ENCODE results near the gene LRFN2. TPM values are rescaled to one million over a fixed set of nuclear protein-coding genes. Genes with fewer than 3 reads are reported as not detected.

LRFN2 gene
- polyA plus RNA-seq, 2 donors, result 0.26 to 0.28 TPM

- H3K27ac ChIP-seq (ENCODE audit: low read depth in 2 of 2, low read length in 1 of 2), result no peak overlapping the region
- WGBS, 2 donors, result 80 to 81% methylated on average over 4 of the region's 4 CpGs
Measured at GRCh38 chr6:40510442-40510841, 76.7 kb downstream of the LRFN2 start.

GRCh38 chr6:40509716-40510260, 77.4 kb downstream of the LRFN2 start:
- Histone ChIP-seq H3K9me3 (ENCODE audit: control insufficient read depth in 2 of 2, insufficient read depth in 1 of 2, low read depth in 1 of 2, low read length in 1 of 2) (no peaks in the 10 kb centered on the region), H3K36me3 (ENCODE audit: control insufficient read depth in 2 of 2, insufficient read depth in 2 of 2, low read length in 1 of 2) (no peaks in the 10 kb centered on the region), H3K4me1 (ENCODE audit: control insufficient read depth in 2 of 2, insufficient read depth in 2 of 2, low read length in 1 of 2) (no peaks in the 10 kb centered on the region), H3K27me3 (ENCODE audit: control insufficient read depth in 1 of 2, insufficient read depth in 2 of 2, low read length in 2 of 2) (no peaks in the 10 kb centered on the region), H3K4me3 (ENCODE audit: low read depth in 1 of 2, low read length in 2 of 2) (no peak overlapping the region), H3K27ac (ENCODE audit: low read depth in 2 of 2, low read length in 1 of 2) (no peak overlapping the region)
- 87 to 88% methylated on average over 11 of the region's 11 CpGs for WGBS, 2 donors

More at GRCh38 chr6:40510442-40510841, 76.7 kb downstream of the LRFN2 start:
- Histone ChIP-seq H3K4me1 (ENCODE audit: control insufficient read depth in 2 of 2, insufficient read depth in 2 of 2, low read length in 1 of 2) (no peaks in the 10 kb centered on the region), H3K36me3 (ENCODE audit: control insufficient read depth in 2 of 2, insufficient read depth in 2 of 2, low read length in 1 of 2) (no peaks in the 10 kb centered on the region), H3K27me3 (ENCODE audit: control insufficient read depth in 1 of 2, insufficient read depth in 2 of 2, low read length in 2 of 2) (no peaks in the 10 kb centered on the region), H3K9me3 (ENCODE audit: control insufficient read depth in 2 of 2, insufficient read depth in 1 of 2, low read depth in 1 of 2, low read length in 1 of 2) (no peaks in the 10 kb centered on the region), H3K4me3 (ENCODE audit: low read depth in 1 of 2, low read length in 2 of 2) (no peak overlapping the region)

- H3K36me3 ChIP-seq (ENCODE audit: control insufficient read depth in 2 of 2, insufficient read depth in 2 of 2, low read length in 1 of 2), result no peaks in the 10 kb centered on the region
- no peak overlapping the region for H3K4me3 ChIP-seq (ENCODE audit: low read depth in 1 of 2, low read length in 2 of 2)
- no peaks in the 10 kb centered on the region for H3K9me3 ChIP-seq (ENCODE audit: control insufficient read depth in 2 of 2, insufficient read depth in 1 of 2, low read depth in 1 of 2, low read length in 1 of 2)
- 74 to 75% methylated on average over 1 of the region's 1 CpG for WGBS, 2 donors
- H3K27me3 ChIP-seq (ENCODE audit: control insufficient read depth in 1 of 2, insufficient read depth in 2 of 2, low read length in 2 of 2), result no peaks in the 10 kb centered on the region
- no peaks in the 10 kb centered on the region for H3K4me1 ChIP-seq (ENCODE audit: control insufficient read depth in 2 of 2, insufficient read depth in 2 of 2, low read length in 1 of 2)
- no peak overlapping the region for H3K27ac ChIP-seq (ENCODE audit: low read depth in 2 of 2, low read length in 1 of 2)
Measured at GRCh38 chr6:40509086-40509485, 78.1 kb downstream of the LRFN2 start.

GRCh38 chr6:40506954-40507353, 80.2 kb downstream of the LRFN2 start:
- no peak overlapping the region for H3K4me3 ChIP-seq (ENCODE audit: low read depth in 1 of 2, low read length in 2 of 2)
- H3K27ac ChIP-seq (ENCODE audit: low read depth in 2 of 2, low read length in 1 of 2), result no peak overlapping the region
- no peaks in the 10 kb centered on the region for H3K9me3 ChIP-seq (ENCODE audit: control insufficient read depth in 2 of 2, insufficient read depth in 1 of 2, low read depth in 1 of 2, low read length in 1 of 2)
- no peaks in the 10 kb centered on the region for H3K36me3 ChIP-seq (ENCODE audit: control insufficient read depth in 2 of 2, insufficient read depth in 2 of 2, low read length in 1 of 2)
- WGBS, 2 donors, result 48 to 57% methylated on average over 9 of the region's 9 CpGs
- H3K4me1 ChIP-seq (ENCODE audit: control insufficient read depth in 2 of 2, insufficient read depth in 2 of 2, low read length in 1 of 2), result no peaks in the 10 kb centered on the region
- H3K27me3 ChIP-seq (ENCODE audit: control insufficient read depth in 1 of 2, insufficient read depth in 2 of 2, low read length in 2 of 2), result no peaks in the 10 kb centered on the region

GRCh38 chr6:40505191-40505810, 81.9 kb downstream of the LRFN2 start:
- 89 to 92% methylated on average over 12 of the region's 12 CpGs for WGBS, 2 donors
- H3K27me3 ChIP-seq (ENCODE audit: control insufficient read depth in 1 of 2, insufficient read depth in 2 of 2, low read length in 2 of 2), result no peaks in the 10 kb centered on the region
- H3K4me1 ChIP-seq (ENCODE audit: control insufficient read depth in 2 of 2, insufficient read depth in 2 of 2, low read length in 1 of 2), result no peaks in the 10 kb centered on the region
- H3K36me3 ChIP-seq (ENCODE audit: control insufficient read depth in 2 of 2, insufficient read depth in 2 of 2, low read length in 1 of 2), result no peaks in the 10 kb centered on the region
- no peaks in the 10 kb centered on the region for H3K9me3 ChIP-seq (ENCODE audit: control insufficient read depth in 2 of 2, insufficient read depth in 1 of 2, low read depth in 1 of 2, low read length in 1 of 2)
- H3K27ac ChIP-seq (ENCODE audit: low read depth in 2 of 2, low read length in 1 of 2), result no peak overlapping the region
- no peak overlapping the region for H3K4me3 ChIP-seq (ENCODE audit: low read depth in 1 of 2, low read length in 2 of 2)

- 69 to 72% methylated on average over 3 of the region's 3 CpGs for WGBS, 2 donors
- no peaks in the 10 kb centered on the region for H3K36me3 ChIP-seq (ENCODE audit: control insufficient read depth in 2 of 2, insufficient read depth in 2 of 2, low read length in 1 of 2)
- H3K4me3 ChIP-seq (ENCODE audit: low read depth in 1 of 2, low read length in 2 of 2), result no peak overlapping the region
- H3K27me3 ChIP-seq (ENCODE audit: control insufficient read depth in 1 of 2, insufficient read depth in 2 of 2, low read length in 2 of 2), result no peaks in the 10 kb centered on the region
- no peaks in the 10 kb centered on the region for H3K4me1 ChIP-seq (ENCODE audit: control insufficient read depth in 2 of 2, insufficient read depth in 2 of 2, low read length in 1 of 2)
- H3K27ac ChIP-seq (ENCODE audit: low read depth in 2 of 2, low read length in 1 of 2), result no peak overlapping the region
- no peaks in the 10 kb centered on the region for H3K9me3 ChIP-seq (ENCODE audit: control insufficient read depth in 2 of 2, insufficient read depth in 1 of 2, low read depth in 1 of 2, low read length in 1 of 2)
Measured at GRCh38 chr6:40504274-40504673, 82.9 kb downstream of the LRFN2 start.

GRCh38 chr6:40500227-40500626, 86.9 kb downstream of the LRFN2 start:
- peaks cover 0 to 3% of the 10 kb centered on the region in 2 donors for H3K9me3 ChIP-seq (ENCODE audit: control insufficient read depth in 2 of 2, insufficient read depth in 1 of 2, low read depth in 1 of 2, low read length in 1 of 2)

GRCh38 chr6:40499215-40499614, 87.9 kb downstream of the LRFN2 start:
- Histone ChIP-seq H3K27ac (ENCODE audit: low read depth in 2 of 2, low read length in 1 of 2) (no peak overlapping the region), H3K9me3 (ENCODE audit: control insufficient read depth in 2 of 2, insufficient read depth in 1 of 2, low read depth in 1 of 2, low read length in 1 of 2) (peaks cover 0 to 3% of the 10 kb centered on the region in 2 donors), H3K36me3 (ENCODE audit: control insufficient read depth in 2 of 2, insufficient read depth in 2 of 2, low read length in 1 of 2) (no peaks in the 10 kb centered on the region), H3K27me3 (ENCODE audit: control insufficient read depth in 1 of 2, insufficient read depth in 2 of 2, low read length in 2 of 2) (no peaks in the 10 kb centered on the region), H3K4me1 (ENCODE audit: control insufficient read depth in 2 of 2, insufficient read depth in 2 of 2, low read length in 1 of 2) (no peaks in the 10 kb centered on the region), H3K4me3 (ENCODE audit: low read depth in 1 of 2, low read length in 2 of 2) (no peak overlapping the region)
- 66 to 71% methylated on average over 8 of the region's 8 CpGs for WGBS, 2 donors

More at GRCh38 chr6:40500227-40500626, 86.9 kb downstream of the LRFN2 start:
- H3K27me3 ChIP-seq (ENCODE audit: control insufficient read depth in 1 of 2, insufficient read depth in 2 of 2, low read length in 2 of 2), result no peaks in the 10 kb centered on the region
- H3K4me3 ChIP-seq (ENCODE audit: low read depth in 1 of 2, low read length in 2 of 2), result no peak overlapping the region
- H3K36me3 ChIP-seq (ENCODE audit: control insufficient read depth in 2 of 2, insufficient read depth in 2 of 2, low read length in 1 of 2), result no peaks in the 10 kb centered on the region
- no peak overlapping the region for H3K27ac ChIP-seq (ENCODE audit: low read depth in 2 of 2, low read length in 1 of 2)
- 81 to 84% methylated on average over 4 of the region's 4 CpGs for WGBS, 2 donors
- H3K4me1 ChIP-seq (ENCODE audit: control insufficient read depth in 2 of 2, insufficient read depth in 2 of 2, low read length in 1 of 2), result no peaks in the 10 kb centered on the region

- H3K36me3 ChIP-seq (ENCODE audit: control insufficient read depth in 2 of 2, insufficient read depth in 2 of 2, low read length in 1 of 2), result no peaks in the 10 kb centered on the region
- peaks cover 0 to 2% of the 10 kb centered on the region in 2 donors for H3K4me1 ChIP-seq (ENCODE audit: control insufficient read depth in 2 of 2, insufficient read depth in 2 of 2, low read length in 1 of 2)
- 97 to 100% methylated on average over 1 of the region's 1 CpG for WGBS, 2 donors
- H3K4me3 ChIP-seq (ENCODE audit: low read depth in 1 of 2, low read length in 2 of 2), result no peak overlapping the region
- H3K27ac ChIP-seq (ENCODE audit: low read depth in 2 of 2, low read length in 1 of 2), result no peak overlapping the region
- no peaks in the 10 kb centered on the region for H3K27me3 ChIP-seq (ENCODE audit: control insufficient read depth in 1 of 2, insufficient read depth in 2 of 2, low read length in 2 of 2)
- H3K9me3 ChIP-seq (ENCODE audit: control insufficient read depth in 2 of 2, insufficient read depth in 1 of 2, low read depth in 1 of 2, low read length in 1 of 2), result peaks cover 0 to 3% of the 10 kb centered on the region in 2 donors
Measured at GRCh38 chr6:40498148-40498547, 89.0 kb downstream of the LRFN2 start.

GRCh38 chr6:40492187-40492586, 95.0 kb downstream of the LRFN2 start:
- Histone ChIP-seq H3K36me3 (ENCODE audit: control insufficient read depth in 2 of 2, insufficient read depth in 2 of 2, low read length in 1 of 2) (no peaks in the 10 kb centered on the region), H3K27me3 (ENCODE audit: control insufficient read depth in 1 of 2, insufficient read depth in 2 of 2, low read length in 2 of 2) (no peaks in the 10 kb centered on the region), H3K9me3 (ENCODE audit: control insufficient read depth in 2 of 2, insufficient read depth in 1 of 2, low read depth in 1 of 2, low read length in 1 of 2) (peaks cover 0 to 3% of the 10 kb centered on the region in 2 donors), H3K4me1 (ENCODE audit: control insufficient read depth in 2 of 2, insufficient read depth in 2 of 2, low read length in 1 of 2) (peaks cover 2 to 3% of the 10 kb centered on the region in 2 donors), H3K4me3 (ENCODE audit: low read depth in 1 of 2, low read length in 2 of 2) (no peak overlapping the region), H3K27ac (ENCODE audit: low read depth in 2 of 2, low read length in 1 of 2) (no peak overlapping the region)
- 45 to 46% methylated on average over 7 of the region's 7 CpGs for WGBS, 2 donors

All from esophagus (tissue), 2 donors.